Hematopoietic multipotent progenitor cell treated with erythropoietin and hydrocortisone succinate and interleukin-3 and kit ligand, for 8 days (in vitro differentiated cells): ENCODE results near the gene CTNNA3.

Experiments used
- DNase-seq: peaks from one replicate; pipeline ENCODE4 v3.0.0-alpha.2; 2015

CTNNA3 gene

GRCh38 chr10:66927251-66927935, 768.6 kb downstream of the CTNNA3 start:
- DNase-seq, result no peak

DNA sequence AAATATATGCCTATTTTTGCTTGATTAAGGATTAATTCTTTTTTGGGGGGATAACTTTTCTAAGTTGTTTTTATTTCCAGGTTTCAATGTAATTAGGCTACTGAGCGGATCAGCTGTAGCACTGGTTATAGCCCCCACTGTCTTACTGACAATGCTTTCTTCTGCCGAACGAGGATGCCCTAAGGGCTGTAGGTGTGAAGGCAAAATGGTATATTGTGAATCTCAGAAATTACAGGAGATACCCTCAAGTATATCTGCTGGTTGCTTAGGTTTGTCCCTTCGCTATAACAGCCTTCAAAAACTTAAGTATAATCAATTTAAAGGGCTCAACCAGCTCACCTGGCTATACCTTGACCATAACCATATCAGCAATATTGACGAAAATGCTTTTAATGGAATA, 769.2 kb downstream of the CTNNA3 start:
- no peak for DNase-seq

DNA sequence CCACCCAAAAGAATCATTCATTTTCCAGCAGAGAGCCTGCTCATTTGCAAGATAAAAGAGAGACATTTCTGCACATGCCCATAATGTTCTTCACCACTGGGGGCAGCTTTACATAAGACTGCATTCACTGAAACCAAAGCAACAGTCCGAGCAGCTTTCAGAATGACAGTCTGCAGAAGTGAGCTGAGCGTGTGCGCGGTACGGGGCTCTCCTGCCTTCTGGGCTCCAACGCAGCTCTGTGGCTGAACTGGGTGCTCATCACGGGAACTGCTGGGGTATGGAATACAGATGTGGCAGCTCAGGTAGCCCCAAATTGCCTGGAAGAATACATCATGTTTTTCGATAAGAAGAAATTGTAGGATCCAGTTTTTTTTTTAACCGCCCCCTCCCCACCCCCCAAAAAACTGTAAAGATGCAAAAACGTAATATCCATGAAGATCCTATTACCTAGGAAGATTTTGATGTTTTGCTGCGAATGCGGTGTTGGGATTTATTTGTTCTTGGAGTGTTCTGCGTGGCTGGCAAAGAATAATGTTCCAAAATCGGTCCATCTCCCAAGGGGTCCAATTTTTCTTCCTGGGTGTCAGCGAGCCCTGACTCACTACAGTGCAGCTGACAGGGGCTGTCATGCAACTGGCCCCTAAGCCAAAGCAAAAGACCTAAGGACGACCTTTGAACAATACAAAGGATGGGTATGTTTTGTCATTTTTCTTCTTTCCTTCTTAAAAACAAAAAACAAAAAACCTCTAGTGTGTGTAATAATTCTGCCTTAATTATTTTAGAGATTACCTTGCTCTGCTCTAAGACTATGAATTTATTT, 769.9 kb downstream of the CTNNA3 start, which contains the start of gene LRRTM3:
Gene LRRTM3 (plus strand): TSS at position 141 of the 820 bp plus-strand sequence.
- DNase-seq, result peak; percentile 53

DNA sequence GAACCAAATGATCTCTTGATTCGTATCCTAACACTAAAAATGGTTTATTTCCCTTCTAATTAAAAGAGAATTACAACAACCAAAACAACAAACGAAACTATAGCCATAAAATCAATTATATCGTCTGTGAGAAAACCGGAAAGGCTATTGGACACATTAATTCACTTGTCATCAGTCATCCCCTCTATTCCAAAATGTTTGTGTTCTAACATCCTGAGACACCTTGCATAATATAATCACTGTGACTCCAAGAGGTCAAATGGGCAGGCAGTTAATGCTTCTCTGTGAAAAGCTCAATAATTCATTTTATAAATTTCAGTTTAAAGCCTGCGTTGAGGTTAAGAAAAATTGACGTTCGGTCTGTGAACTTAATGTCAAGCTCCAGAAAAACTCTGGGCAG, 770.6 kb downstream of the CTNNA3 start:
- DNase-seq, result no peak

DNA sequence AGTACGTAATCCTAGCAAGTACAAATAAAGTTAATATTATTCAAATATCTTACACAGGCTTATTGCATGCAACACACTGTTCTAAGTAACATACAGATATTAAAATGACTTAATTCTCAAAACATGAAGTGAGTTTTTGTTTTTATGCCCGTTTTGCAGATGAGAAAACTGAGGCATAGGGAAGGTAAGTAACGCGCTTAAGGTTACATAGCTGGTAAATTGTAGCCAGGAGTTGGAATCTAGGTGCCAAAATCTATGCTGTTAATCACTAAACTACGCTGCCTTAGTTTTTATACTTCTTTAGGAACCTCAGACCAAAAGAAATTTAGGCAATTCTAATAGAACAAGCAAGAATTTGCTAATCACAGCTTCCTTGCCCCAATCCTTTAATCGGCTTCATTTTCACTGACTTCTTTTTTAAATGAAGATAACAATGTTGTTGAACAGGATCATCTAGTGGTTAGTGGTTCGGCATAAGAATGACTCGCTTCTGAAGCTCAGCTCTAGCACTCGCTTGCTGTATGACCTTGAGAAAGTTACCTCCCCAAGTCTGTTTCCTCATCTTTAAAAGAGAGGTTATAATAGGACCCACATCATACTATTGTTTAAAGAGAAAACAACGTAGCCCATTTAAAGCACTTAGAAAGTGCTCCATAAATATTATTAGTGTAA, 771.2 kb downstream of the CTNNA3 start:
- DNase-seq, result no peak

GRCh38 chr10:66919248-66919647, 776.7 kb downstream of the CTNNA3 start:
- no peak for DNase-seq

GRCh38 chr10:66917104-66917503, 778.9 kb downstream of the CTNNA3 start:
- DNase-seq, result no peak

DNA sequence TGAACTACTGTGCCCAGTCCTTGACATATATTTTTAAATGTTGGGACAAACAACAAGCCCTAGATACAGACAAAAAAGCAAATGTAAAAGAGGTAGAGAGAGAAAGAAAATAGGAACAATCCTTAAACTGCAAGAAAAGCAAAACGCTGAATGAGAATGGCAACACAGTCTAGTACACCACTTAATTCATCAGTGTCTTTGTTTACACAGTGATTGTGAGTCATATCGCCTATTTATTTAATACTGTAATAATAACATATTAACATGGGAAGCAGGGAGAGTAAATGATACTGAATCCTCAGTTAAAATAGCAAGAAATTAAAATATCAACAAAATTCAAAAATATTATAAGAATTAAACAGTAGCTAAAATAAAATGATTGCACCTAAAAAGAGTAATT, 780.0 kb downstream of the CTNNA3 start:
- DNase-seq, result no peak

DNA sequence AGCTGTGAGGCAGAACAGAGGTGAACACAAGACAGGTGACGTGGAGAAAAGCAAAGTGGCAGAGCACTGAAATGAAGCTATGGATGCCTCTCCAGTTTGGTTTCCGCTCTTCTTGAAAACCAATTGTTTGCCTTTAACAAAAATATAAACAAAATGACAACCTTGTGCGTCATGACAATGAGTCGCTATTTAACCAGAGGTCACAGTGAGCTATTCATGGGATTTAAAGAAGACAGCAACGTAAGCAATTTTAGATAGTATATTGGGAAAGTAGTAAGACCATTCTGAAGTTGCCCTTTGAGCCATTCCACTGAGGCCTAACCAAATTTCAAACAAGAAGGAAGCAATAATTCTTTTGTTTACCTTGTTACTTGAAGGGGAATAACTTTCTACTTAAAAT, 785.3 kb downstream of the CTNNA3 start:
- no peak for DNase-seq

DNA sequence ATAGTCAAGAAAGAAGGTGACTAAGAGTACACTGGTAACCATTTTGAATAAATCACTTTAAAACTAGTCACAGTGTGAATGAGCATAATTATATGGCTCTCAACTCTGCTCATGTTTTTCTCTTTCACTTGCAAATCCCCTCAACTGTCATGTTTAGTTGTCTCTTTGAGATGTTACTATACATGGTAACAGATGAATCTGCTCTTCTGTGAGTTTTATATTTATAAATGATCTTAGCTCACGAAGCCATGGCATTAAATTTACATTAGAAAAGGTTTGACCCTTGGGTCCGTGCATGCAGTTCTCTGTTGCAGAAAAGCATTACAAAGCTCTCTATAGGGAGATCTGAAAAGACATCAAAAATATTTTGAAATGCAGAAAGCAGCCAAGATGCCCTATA, 803.1 kb downstream of the CTNNA3 start:
- no peak for DNase-seq

DNA sequence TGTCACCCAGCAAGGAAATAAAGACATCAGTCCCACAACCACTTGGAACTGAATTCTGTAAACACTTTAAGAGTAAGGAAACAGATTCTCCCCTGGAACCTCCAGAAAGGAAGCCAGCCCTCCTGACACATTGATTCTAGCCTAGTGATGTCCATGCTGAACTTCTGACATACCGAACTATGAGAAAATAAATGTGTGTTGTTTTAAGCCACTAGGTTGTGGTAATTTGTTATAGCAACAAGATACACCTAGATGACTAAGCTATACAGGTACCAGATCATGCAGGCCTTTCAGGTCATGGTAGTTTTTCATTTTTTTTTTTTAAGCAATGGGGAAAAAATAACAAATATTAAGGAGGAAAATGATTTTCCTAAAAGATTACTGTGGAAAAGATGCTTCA, 807.8 kb downstream of the CTNNA3 start:
- DNase-seq, result no peak

GRCh38 chr10:66886848-66887247, 809.1 kb downstream of the CTNNA3 start:
- DNase-seq, result no peak

GRCh38 chr10:66882271-66882670, 813.7 kb downstream of the CTNNA3 start:
- DNase-seq, result no peak

DNA sequence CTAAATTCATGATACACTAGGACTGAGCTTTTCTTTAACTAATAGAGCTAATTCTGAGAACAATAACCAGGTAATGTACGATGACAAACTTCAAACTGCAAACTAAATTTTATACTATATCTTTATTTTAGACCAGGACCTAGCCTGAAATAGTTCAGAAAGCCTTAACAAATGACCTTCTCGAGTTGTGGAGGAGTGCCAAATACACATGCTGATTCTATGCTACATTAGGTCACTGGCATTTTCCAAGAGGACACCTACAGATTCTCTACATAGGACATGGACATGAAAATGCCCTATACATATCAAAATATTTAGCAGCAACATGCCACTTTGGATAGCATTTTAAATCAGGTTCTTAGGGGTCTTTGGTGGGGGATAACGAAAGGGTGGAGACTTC, 814.2 kb downstream of the CTNNA3 start:
- no peak for DNase-seq

- DNase-seq, result no peak
These were observed 815.2 kb downstream of the CTNNA3 start for GRCh38 chr10:66880826-66881225.

DNA sequence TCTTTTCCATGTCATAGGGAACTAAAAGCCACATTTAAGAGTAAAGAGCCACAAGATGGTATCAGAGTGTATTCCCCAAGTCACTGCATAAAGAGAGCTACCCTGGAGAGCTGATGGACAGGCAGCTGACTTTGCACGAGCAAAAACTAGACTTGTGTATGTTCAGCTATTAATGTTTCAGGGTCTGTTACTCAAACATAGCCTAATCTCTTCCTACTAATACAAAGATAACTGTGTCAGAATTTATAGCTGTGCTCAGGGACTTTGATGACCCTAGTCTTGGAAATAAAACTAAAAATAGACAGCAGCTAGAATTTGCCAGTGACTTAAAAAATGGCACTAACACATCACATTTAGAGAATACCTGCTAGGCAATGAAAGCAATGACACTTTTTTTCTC, 815.7 kb downstream of the CTNNA3 start:
- no peak for DNase-seq

GRCh38 chr10:66877361-66877760, 818.6 kb downstream of the CTNNA3 start:
- DNase-seq, result no peak

GRCh38 chr10:66869635-66870034, 826.4 kb downstream of the CTNNA3 start:
- no peak for DNase-seq

DNA sequence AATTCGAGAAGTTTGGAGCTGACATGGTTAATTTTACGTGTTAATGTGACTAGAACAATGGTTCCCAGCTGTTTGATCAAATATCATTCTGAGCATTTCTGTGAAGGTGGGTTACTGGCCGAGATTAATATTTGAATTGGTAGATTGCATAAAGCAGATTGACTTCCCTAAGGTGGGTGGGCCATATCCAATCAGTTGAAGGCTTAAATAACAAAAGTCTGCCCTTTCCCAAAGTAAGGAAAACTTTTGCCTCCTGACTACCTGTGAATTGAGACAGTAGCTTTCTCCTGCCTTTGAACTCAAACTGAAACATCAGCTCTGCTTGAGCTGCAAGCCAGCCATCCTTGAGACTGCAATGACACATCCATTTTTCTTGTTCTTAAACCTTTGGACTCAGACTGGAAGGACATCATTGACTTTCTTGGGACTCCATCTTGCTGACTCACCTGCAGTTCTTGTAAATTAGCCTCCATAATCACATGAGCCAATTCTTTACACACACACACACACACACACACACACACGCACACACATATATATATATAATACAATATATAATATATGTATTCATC, 833.2 kb downstream of the CTNNA3 start:
- no peak for DNase-seq

DNA sequence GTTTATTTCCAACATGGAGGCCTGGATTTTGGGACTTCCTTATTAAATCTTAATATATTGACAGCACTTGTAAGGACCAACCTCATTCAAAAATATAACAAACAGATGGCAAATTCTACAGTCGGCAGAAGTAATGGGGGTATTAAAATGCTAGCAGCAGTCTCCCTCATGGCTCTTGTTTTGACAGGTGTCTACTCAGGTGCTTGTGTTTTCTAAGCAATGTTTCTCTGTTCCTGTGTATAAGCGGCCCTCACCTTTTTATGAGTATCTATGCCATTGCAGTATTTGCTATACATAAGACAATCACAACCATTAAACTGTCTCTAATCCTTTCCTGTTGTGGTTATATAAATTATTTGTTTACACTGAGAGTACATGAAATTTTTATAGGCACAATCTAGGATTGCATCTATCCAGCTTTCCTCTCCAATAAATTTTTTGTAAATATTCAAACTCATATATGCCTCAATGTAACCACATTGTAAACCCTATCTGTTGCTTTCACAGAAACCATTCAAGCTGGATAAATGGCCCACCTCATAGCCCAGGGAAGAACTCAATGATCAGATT, 835.5 kb downstream of the CTNNA3 start:
- DNase-seq, result no peak

- no peak for DNase-seq
These were observed 843.2 kb downstream of the CTNNA3 start for GRCh38 chr10:66852811-66853210.

DNA sequence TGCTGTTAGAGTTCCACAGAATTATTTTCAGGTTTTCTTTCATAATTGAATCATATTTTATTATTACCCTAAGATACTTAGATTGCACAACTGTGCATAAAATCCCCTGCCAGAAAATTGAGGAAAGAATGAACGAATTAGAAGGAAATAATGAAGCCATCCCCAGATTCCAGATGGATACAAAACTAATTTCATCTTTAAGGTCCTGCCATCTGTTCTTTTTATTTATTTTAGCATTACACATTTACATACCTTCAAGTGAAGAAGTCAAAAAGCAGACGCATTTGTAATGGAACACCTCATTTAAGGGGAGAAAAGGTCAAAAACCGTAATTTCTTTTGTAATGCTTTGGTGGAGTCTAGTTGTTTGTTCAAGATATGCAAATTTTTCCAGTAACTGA, 847.1 kb downstream of the CTNNA3 start:
- no peak for DNase-seq
